GM12864 (cell line): Measurements from ENCODE around the gene PIEZO2.

Source experiments
- DNase-seq: peaks from one replicate; pipeline ENCODE4 v3.0.0-alpha.2; 2011; ENCODE audit warnings: low read depth
- H3K4me3 ChIP-seq: 2 replicates; pipeline ENCODE4 v1.5.1; 2011; ENCODE audit warnings: mild to moderate bottlenecking, low read depth, low read length, control low read depth
- TF ChIP-seq, protein P1 (sequence below): IDR thresholded peaks from 2 replicates; pipeline ENCODE4 v1.5.1; 2011; ENCODE audit warnings: low read depth, mild to moderate bottlenecking, moderate library complexity, low read length, control low read depth, inconsistent platforms; ENCODE audit errors: missing control alignments

The PIEZO2 gene

DNA sequence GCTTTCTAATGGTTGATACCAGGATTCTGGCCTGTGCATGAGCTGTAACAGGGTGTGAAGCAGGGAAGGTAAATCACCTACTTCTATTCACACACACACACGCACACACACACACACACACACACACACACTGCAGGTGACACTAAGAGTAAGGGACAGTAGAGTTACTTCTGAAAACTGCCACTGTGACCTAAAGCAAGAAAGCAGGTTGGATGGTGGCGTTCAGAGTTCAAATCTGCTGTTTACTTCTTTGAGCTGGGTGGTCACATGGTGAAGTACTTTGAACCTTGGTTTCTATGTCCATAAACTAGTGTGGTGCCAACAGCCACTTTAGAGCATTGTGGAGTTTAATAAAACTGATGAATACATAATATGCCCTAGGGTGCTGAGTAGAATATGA is 248.0 kb downstream of the PIEZO2 start:
- TF ChIP-seq, protein P1, sequence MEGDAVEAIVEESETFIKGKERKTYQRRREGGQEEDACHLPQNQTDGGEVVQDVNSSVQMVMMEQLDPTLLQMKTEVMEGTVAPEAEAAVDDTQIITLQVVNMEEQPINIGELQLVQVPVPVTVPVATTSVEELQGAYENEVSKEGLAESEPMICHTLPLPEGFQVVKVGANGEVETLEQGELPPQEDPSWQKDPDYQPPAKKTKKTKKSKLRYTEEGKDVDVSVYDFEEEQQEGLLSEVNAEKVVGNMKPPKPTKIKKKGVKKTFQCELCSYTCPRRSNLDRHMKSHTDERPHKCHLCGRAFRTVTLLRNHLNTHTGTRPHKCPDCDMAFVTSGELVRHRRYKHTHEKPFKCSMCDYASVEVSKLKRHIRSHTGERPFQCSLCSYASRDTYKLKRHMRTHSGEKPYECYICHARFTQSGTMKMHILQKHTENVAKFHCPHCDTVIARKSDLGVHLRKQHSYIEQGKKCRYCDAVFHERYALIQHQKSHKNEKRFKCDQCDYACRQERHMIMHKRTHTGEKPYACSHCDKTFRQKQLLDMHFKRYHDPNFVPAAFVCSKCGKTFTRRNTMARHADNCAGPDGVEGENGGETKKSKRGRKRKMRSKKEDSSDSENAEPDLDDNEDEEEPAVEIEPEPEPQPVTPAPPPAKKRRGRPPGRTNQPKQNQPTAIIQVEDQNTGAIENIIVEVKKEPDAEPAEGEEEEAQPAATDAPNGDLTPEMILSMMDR = no peak
- DNase-seq = no peak
- no peak overlapping the region for H3K4me3 ChIP-seq

DNA sequence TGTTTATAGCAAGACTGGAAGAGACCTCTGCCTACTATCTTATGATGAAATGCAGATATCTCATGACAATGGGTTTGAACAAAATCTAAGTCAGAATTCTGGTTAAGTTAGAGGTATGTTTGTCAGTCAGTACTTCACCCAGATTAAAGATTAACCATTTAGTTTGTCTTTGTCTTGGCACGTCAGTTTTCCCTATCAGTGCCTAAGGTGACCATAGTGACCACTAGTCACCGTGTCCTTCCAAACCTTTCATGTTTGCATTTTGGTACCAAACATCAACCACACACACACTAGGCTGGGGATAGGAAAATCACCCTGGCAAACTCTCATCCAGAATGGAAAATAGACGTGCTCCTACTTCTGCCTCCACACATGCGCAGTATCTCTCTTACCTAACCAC is 248.9 kb downstream of the PIEZO2 start:
- H3K4me3 ChIP-seq = no peak overlapping the region
- DNase-seq = no peak
- TF ChIP-seq, protein P1 = no peak

- TF ChIP-seq, protein P1 = no peak
- H3K4me3 ChIP-seq = no peak overlapping the region
- no peak for DNase-seq
These were observed 249.9 kb downstream of the PIEZO2 start for GRCh38 chr18:10899481-10899880.

DNA sequence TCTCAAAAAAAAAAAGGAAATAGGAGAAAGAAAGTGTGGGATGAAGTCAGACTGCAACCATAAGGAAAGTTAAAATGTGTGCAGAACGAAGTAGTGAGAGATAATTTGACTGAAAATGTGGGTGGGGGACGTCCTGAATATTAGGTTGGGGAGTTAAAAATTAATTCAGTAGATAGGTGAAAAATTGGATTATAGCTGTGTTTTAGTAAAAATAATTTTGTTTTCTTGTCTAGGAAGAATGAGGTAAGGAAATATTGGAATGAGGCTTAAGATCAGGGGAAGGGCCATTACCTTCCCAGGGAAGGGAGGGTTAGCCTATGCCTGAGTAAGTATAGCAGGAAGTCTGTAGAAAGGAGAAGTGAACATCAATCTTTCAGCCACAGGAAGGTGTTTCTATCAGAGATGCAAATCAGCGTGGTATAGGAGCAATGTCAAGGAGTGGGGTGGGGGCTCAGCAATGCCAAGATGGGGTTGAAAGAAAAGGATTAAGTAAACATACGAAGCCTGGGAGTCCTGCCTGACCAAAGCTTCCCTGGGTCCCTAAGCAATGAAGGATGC is 250.9 kb downstream of the PIEZO2 start:
- H3K4me3 ChIP-seq = no peak overlapping the region
- TF ChIP-seq, protein P1 = no peak
- DNase-seq = no peak

- TF ChIP-seq, protein P1 = no peak
- H3K4me3 ChIP-seq = no peak overlapping the region
- DNase-seq = no peak
These were observed 252.5 kb downstream of the PIEZO2 start for GRCh38 chr18:10896851-10897250.

DNA sequence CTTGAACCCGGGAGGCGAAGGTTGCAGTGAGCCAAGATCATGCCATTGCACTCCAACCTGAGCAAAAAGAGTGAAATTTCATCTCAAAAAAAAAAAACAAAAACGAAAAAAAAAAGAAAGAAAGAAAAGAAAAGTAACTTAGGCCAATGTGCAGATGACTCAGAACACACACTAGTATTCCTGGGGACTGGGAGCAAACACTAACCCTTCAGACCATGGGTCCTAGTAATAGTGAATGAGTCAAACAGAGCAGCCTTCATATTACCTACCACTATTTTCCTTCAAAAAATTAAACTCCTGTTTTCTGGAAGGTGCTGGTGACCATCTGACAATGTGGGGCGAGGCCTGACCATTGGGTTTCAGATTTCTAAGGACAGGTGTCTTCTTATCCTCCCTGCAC is 253.4 kb downstream of the PIEZO2 start:
- no peak overlapping the region for H3K4me3 ChIP-seq
- TF ChIP-seq, protein P1 = no peak
- no peak for DNase-seq

GRCh38 chr18:10894501-10894900 is 254.9 kb downstream of the PIEZO2 start:
- TF ChIP-seq, protein P1 = no peak
- H3K4me3 ChIP-seq = no peak overlapping the region
- DNase-seq = no peak
